ENCODE data around the gene RPL10.
"Not testable (repeated sequence)": the region's sequence is repeated elsewhere in the genome, so short reads cannot be mapped to it uniquely, and the experiment has no call there.

RPL10 gene

DNA sequence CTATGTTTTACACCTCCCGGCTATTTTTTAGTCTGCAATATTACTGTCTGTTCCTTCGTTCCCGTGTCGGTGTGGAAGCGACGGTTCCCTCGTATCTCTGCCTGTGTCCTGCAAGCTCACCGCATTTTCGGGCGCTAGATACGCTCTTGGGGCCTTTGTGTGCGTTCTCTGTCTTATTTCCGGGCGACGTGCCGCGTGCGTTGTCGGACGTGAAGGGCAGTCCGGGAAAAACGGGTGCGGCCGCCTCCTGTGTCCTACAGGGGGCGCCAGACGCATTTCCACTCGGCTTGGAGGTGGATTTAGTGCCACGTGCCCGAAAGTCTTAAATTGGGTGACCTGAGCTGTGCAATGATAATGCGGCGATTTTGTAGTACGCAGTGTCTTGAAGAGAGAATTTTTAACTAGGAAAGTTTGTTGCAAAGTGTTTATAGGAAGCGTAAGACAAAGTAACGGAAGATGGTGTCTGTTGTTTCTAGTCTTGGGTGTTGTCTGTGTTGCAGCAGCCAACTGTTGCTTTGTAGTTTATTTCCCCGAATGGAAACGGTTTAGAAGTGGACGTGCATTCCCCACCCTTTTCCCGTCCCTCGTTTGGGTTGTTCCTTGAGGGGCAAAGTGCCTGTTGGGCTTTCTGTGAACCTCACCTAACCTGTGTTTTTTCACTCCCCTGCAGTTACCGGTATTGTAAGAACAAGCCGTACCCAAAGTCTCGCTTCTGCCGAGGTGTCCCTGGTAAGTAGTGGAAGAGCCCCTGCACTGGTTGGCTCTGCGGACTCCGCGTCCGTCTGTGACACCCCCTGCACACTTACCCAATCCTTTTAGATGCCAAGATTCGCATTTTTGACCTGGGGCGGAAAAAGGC, 720 bp downstream of the RPL10 start:
- TF ChIP-seq, protein P1, sequence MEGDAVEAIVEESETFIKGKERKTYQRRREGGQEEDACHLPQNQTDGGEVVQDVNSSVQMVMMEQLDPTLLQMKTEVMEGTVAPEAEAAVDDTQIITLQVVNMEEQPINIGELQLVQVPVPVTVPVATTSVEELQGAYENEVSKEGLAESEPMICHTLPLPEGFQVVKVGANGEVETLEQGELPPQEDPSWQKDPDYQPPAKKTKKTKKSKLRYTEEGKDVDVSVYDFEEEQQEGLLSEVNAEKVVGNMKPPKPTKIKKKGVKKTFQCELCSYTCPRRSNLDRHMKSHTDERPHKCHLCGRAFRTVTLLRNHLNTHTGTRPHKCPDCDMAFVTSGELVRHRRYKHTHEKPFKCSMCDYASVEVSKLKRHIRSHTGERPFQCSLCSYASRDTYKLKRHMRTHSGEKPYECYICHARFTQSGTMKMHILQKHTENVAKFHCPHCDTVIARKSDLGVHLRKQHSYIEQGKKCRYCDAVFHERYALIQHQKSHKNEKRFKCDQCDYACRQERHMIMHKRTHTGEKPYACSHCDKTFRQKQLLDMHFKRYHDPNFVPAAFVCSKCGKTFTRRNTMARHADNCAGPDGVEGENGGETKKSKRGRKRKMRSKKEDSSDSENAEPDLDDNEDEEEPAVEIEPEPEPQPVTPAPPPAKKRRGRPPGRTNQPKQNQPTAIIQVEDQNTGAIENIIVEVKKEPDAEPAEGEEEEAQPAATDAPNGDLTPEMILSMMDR (IDR thresholded peaks at IDR 0.05; ENCODE audit: low read depth, low read length), result peak; percentile 70
- Histone ChIP-seq H3K4me1 (no peaks in the 10 kb centered on the region), H3K9me3 (no peaks in the 10 kb centered on the region), H3K36me3 (peaks cover 33% of the 10 kb centered on the region), H3K4me3 (ENCODE audit: low read depth, low read length) (peak overlapping the region; percentile 81), H3K27me3 (0 out of 2 replicates have a peak, but pooled peaks cover 2% of the 10 kb centered on the region)
- DNase-seq, result peak; percentile 78

DNA sequence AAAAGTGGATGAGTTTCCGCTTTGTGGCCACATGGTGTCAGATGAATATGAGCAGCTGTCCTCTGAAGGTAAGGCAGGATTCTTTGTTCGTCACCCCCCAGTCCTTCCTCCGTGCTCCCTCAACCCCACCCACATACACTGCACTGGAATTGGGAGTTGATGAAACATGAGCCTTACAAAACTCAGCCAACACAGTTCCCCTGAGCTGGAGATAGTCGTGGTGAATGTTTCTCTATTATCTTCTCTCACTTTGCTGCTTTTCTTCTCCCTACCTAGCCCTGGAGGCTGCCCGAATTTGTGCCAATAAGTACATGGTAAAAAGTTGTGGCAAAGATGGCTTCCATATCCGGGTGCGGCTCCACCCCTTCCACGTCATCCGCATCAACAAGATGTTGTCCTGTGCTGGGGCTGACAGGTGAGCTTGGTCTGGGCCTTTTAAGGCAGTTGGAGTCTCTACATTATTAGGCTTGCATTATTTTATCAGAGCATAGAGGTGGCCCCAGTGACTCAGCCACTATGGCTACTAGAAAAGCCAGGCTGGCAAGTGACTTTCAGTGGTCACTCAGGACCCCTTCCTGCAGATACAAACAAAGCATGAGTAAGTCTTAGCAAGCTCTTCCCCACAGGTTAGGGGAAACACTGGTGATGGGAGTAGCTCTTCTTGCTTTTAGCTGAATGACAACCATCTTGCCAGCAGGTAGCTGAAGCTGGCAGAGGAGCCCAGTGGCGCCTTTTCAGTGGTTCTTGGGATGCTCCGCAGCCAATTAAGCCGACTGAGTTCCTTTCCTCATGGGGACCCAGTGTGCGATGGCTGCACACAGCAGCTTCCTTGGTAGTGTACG, 1.6 kb downstream of the RPL10 start:
- Histone ChIP-seq H3K36me3 (peaks cover 33% of the 10 kb centered on the region), H3K4me3 (ENCODE audit: low read depth, low read length) (peak overlapping the region; percentile 81), H3K27me3 (0 out of 2 replicates have a peak, but pooled peaks cover 2% of the 10 kb centered on the region), H3K4me1 (no peaks in the 10 kb centered on the region), H3K9me3 (no peaks in the 10 kb centered on the region)
- DNase-seq, result no peak
- TF ChIP-seq, protein P1 (IDR thresholded peaks at IDR 0.05; ENCODE audit: low read depth, low read length), result no peak

DNA sequence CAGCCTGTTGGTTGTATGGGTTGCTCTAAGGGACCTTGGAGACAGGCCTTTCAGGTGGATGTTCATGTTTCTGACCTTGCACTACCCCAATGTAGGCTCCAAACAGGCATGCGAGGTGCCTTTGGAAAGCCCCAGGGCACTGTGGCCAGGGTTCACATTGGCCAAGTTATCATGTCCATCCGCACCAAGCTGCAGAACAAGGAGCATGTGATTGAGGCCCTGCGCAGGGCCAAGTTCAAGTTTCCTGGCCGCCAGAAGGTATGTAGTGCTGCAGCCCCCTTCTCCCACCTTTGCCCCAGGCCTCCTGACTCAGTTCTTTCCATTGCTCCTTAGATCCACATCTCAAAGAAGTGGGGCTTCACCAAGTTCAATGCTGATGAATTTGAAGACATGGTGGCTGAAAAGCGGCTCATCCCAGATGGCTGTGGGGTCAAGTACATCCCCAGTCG, 2.2 kb downstream of the RPL10 start:
- not testable (repeated sequence) for H3K27me3 ChIP-seq, H3K4me1 ChIP-seq, DNase-seq, H3K9me3 ChIP-seq
- peaks cover 33% of the 10 kb centered on the region for H3K36me3 ChIP-seq
- H3K4me3 ChIP-seq (ENCODE audit: low read depth, low read length), result peak overlapping the region; percentile 81; the same call in 1 of the 2 replicates

DNA sequence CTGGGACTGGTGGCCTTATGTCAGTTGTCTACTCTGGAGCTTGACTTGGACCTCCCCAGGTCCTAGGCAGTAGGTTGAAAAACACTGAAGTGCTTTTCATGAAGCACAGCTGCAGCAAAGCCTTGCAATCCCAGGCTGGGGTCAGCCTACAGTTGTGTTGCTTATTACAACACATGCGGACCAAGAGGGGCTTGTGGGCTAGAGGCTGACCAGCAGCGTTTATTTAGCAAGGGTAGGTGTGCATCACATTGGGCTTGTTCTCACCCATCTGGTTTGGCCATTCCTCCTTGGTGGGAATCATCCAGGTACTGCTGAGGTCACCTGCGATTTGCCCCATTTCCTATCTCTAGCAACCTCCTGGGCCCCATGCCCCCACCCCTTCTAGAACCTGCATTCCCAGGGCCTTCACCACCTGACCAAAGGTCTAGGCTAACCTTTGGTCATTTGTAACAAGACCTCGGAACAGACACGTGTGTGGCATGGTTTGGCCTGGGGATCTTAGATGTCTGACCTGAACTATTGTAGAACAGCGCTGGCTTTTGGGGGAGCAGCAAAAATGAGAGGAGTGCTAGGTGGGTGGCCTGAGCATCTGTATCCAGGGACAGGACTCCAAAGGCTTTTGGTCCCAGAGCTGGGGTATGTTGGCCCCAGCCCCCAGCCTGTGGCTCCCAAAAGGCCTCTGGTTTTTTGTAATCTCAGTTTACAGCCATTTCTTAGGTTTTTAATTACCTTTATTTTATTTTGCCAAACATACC, 3.0 kb downstream of the RPL10 start:
- TF ChIP-seq, protein P1 (IDR thresholded peaks at IDR 0.05; ENCODE audit: low read depth, low read length), result no peak
- Histone ChIP-seq H3K9me3 (no peaks in the 10 kb centered on the region), H3K27me3 (0 out of 2 replicates have a peak, but pooled peaks cover 2% of the 10 kb centered on the region), H3K4me3 (ENCODE audit: low read depth, low read length) (no peak overlapping the region), H3K36me3 (peaks cover 33% of the 10 kb centered on the region), H3K4me1 (no peaks in the 10 kb centered on the region)
- DNase-seq, result peak; percentile 37

DNA sequence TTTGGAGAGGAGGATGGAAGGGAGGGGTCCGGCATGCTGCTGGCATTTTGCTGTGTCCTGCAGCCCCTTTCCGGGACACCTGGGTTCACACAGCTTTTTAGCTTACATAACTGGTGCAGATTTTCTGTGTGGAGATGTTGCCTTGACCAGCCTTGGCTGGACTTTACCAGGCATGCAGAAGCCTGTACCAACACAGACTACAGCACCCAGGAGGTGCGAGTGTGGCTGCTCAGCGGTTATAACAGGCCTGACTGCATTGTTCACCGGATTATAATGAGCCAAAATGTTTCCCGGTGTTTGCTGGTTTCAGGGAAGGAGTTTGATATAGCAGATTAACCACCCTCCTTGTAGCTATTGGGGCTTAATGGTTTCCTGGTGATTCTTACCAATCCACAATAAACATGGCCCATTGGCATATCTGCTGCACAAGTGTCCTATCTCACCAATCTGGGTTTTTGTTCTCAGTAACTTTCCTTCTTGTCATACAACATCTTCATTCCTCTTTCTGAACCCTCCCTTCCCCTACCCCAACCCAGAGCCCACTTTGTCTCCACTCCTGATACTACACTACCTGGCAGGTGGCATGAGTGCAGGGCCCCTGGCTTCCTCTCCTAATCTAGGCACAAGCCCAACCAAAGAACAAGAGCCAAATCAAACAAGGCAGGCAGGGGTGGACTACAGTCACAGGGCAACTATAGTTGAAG, 3.9 kb downstream of the RPL10 start:
- peaks cover 33% of the 10 kb centered on the region for H3K36me3 ChIP-seq
- H3K27me3 ChIP-seq, result 0 out of 2 replicates have a peak, but pooled peaks cover 2% of the 10 kb centered on the region
- no peak overlapping the region for H3K4me3 ChIP-seq (ENCODE audit: low read depth, low read length)
- no peaks in the 10 kb centered on the region for H3K9me3 ChIP-seq
- TF ChIP-seq, protein P1 (IDR thresholded peaks at IDR 0.05; ENCODE audit: low read depth, low read length), result no peak
- no peaks in the 10 kb centered on the region for H3K4me1 ChIP-seq
- no peak for DNase-seq
